NCI-H2227 (cell line): Measurements from ENCODE around the gene TNFAIP8.

Source experiments
- DNase-seq: peaks from one replicate; lab custom pipeline; 2025; ENCODE audit not compliant: unreplicated experiment; lab: John Stamatoyannopoulos, UW

The TNFAIP8 gene

GRCh38 chr5:119365847-119366539 is 10.2 kb downstream of the TNFAIP8 start:
- DNase-seq, result no peak

- DNase-seq, result no peak
These were observed 10.7 kb downstream of the TNFAIP8 start for GRCh38 chr5:119366540-119366881.

GRCh38 chr5:119367502-119368237 is 11.9 kb downstream of the TNFAIP8 start:
- DNase-seq, result no peak

DNA sequence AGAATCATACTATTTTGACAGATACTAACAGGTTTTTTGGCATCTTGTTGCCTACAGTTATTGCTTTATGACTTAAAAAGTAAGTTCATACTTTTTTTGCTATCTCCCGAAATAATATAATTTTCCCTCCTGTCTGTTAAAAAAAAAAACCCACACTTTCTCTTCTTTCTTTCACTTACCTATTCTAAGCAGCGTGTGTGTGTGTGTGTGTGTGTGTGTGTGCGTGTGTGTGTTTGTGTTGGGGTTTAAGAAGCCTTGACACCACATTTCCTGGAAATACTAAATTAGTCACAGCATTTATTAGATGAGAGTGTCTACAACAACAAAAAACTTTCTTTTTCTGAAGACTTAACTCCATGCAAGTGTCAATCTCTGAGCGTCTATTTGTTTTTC is 12.4 kb downstream of the TNFAIP8 start:
- DNase-seq, result no peak

GRCh38 chr5:119370486-119370885 is 14.7 kb downstream of the TNFAIP8 start:
- DNase-seq, result no peak

DNA sequence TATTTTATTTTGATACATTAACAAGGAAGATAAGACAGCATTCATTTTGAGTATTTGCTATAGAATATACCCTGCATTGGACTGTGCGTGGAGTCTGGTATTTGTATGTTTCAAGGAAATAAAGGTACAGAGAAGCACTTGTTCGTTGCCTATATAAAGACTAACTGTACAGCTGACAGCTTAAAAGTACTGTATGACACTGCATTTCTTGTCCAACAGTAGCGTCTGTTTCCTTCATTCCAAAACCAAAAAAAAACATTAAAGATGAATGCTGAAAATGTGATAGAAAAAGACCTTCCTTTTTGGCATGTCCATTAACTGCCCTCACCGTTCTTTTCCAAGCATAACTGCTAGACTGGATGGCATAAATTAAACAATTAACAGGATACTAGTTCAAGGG is 15.3 kb downstream of the TNFAIP8 start:
- no peak for DNase-seq

DNA sequence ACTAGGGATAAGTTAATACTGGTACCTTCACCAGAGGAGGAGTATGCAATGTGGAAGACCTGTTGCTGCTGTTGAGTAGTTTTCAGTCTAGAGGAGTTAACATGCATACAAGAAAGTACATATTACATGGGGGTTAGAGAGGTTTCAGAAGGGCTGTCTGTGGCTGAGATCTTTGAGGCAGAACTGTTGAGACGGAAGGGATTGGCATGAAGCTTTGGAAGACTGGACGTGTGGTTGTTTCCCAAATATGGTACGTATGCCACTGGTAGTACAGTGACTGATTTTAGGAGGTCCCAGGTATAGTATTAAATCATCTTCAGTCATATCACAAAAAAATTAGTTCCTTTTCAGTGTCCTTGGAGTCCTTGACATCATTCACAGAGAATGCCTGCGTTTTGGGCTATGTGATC is 17.6 kb downstream of the TNFAIP8 start:
- DNase-seq, result no peak

- no peak for DNase-seq
These were observed 19.1 kb downstream of the TNFAIP8 start for GRCh38 chr5:119374901-119375300.

DNA sequence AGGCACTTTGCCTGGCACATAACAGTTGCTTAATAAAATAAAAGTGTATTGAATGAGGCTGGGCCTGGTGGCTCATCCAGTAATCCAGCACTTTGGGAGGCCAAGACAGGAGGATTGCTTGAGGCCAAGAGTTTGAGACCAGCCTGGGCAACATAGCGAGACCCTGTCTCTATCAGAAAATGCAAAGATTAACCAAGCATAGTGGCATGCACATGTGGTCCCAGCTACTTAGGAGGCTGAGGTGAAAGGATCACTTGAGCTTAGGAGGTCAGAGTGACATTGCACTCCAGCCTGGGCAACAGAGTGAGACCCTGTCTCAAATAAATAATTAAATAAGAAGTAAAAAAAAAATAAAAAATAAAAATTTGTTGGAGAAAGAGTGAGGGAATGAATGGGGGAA is 21.2 kb downstream of the TNFAIP8 start:
- no peak for DNase-seq

- DNase-seq, result no peak
These were observed 22.4 kb downstream of the TNFAIP8 start for GRCh38 chr5:119378075-119378700.

DNA sequence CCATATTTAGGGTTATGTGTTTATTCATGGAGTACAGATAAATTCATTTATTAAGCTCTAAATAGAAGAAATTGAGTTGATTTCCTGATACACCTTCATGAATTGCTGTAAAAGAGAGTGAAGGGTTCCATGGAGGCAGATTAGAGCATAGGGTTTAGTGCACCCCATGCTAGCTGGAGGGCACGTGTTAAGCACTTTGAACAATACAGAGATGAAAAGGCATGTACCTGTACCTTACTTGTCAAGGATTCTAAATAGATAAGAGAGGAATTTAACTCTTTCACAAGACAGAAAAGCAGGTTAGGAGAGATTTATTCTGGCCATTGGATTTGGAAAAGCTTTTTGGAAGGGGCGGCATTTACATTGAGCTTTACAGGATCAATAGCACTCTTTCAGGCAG is 23.3 kb downstream of the TNFAIP8 start:
- no peak for DNase-seq

DNA sequence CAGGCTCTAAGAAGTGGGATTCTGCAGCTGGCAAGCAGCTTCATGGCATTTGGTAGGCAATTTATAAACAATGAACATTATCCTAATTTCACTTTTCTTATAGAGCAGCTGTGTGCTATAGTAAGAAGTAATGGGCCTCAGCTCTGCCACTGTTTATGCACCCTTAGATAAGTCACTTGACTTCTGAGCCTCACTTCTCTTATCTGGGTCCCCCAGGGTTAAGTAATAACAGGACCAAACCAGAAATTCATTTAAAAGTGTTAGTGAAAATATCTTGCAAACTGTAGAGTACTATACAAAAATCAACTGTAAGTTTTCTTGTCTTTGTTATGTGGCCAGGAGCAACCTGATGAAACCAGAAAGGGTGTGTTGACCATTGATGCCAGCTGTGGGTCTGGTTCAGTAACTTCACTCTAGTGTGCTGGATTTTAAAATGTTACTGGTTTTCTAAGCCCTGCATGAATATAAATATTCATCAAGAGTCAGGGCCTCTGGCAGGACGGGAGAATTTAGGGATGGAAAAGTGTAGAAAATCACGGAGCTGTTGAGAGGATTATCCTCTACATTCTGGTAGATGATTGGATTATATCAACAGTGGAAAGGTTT is 24.2 kb downstream of the TNFAIP8 start:
- DNase-seq, result no peak

DNA sequence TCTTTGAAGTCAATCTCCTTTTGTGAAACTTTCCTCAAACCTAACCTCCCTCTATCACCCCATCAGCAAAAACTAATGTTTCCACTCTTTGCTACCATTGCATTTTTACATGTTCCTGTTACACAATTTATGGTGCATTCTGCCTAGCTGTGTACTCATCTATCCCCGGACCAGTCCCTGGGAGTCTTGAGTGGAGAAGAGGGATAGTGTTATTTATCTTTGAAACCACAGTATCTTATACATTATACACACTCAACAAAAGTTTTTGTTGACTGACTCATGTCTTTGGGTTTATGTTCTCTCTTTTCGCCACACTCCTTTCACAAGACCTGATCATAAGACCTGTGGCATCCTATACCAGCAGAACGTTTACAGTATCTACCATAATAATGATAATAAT is 26.4 kb downstream of the TNFAIP8 start:
- DNase-seq, result no peak

- no peak for DNase-seq
These were observed 27.2 kb downstream of the TNFAIP8 start for GRCh38 chr5:119383008-119383407.

- DNase-seq, result no peak
These were observed 29.3 kb downstream of the TNFAIP8 start for GRCh38 chr5:119385136-119385535.

- no peak for DNase-seq
These were observed 29.8 kb downstream of the TNFAIP8 start for GRCh38 chr5:119385536-119386128.

DNA sequence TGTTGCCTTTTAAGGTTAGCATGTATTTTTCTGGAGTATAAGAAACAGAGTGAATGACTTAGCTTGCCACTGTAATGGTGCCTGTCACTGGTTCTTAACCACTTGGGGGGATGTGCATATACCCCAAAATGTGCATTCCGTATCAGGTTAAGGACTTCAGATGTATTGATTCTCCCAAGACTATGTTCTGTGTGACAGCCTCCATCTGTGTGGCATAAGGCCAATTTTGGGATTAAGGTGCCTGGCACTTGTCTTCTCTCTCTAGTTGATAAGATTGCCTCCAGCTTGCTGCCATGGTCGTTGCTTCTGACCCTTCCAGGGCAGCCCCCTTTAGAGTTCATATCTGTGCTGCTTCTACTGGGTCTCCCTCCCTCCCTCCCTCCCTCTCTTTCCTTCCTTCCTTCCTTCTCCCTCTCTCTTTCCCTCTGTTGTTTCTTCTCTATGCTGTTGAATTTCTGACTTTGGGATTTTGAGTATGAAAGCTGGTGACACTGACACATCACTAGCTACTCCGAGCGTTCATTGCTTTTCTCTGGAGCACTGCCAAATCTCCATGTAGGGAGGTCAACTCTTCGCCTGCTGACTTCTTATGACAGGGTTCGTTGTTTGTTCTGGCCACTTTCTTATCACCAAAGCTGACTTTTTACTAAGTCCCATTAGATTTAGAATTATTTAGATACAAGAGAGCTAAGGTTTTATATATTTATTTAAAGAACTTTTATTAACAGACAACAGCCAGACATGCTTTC is 31.0 kb downstream of the TNFAIP8 start:
- DNase-seq, result no peak

- DNase-seq, result no peak
These were observed 32.3 kb downstream of the TNFAIP8 start for GRCh38 chr5:119387945-119388618.

GRCh38 chr5:119388619-119389190 is 32.9 kb downstream of the TNFAIP8 start:
- DNase-seq, result no peak
